ENCODE data around the gene CCR2. TPM values are rescaled to one million over a fixed set of nuclear protein-coding genes. Genes with fewer than 3 reads are reported as not detected.

The CCR2 gene
- total and polyA plus RNA-seq, 2 of the 4 experiments (the other 2 are of a cell fraction): not detected

- in situ Hi-C loops (cut with MboI; ENCODE audit: low sequenced_read_pairs) (no loop called here), intact Hi-C loops (cut with micrococcal nuclease) (no loop called here), dilution Hi-C loops (cut with HindIII; ENCODE audit: low sequenced_read_pairs, unreplicated experiment) (no loop called here)
- no peak overlapping the region for H3K14ac ChIP-seq (replicated peaks; ENCODE audit: low read depth, low read length)
- no peaks in the 10 kb centered on the region for H3K79me1 ChIP-seq (ENCODE audit: low read depth in 1 of 2, low read length in 2 of 2)
- H2AK9ac ChIP-seq (replicated peaks; ENCODE audit: low read depth, low read length, poor library complexity): no peak overlapping the region
- no peak overlapping the region for H3K18ac ChIP-seq (ENCODE audit: low read depth, low read length)
- H3K27me3 ChIP-seq (ENCODE audit: control insufficient read depth, insufficient read depth, low read length): peaks cover 4% of the 10 kb centered on the region
- no peak overlapping the region for H4K8ac ChIP-seq (ENCODE audit: low read depth in 2 of 2, low read length in 2 of 2)
- H2BK5ac ChIP-seq (ENCODE audit: low read depth, low read length, poor library complexity, severe bottlenecking): no peak overlapping the region
- no peak overlapping the region for H3K56ac ChIP-seq (ENCODE audit: extremely low read depth, insufficient read depth, low read length)
- no peak for TF ChIP-seq ELK1 (IDR thresholded peaks at IDR 0.05; ENCODE audit: borderline replicate concordance, low read depth, low read length)
- no peak for TF ChIP-seq MXI1 (IDR thresholded peaks at IDR 0.05; ENCODE audit: borderline replicate concordance, low read depth, low read length)
- TF ChIP-seq RFX5 (IDR thresholded peaks at IDR 0.05; ENCODE audit: low read depth, low read length): no peak
- no peak for TF ChIP-seq CEBPB (IDR thresholded peaks at IDR 0.05; ENCODE audit: low read depth, low read length)
- no peak for TF ChIP-seq FOS (IDR thresholded peaks at IDR 0.05; ENCODE audit: low read depth, low read length)
- no peak for TF ChIP-seq USF2 (IDR thresholded peaks at IDR 0.05; ENCODE audit: low read depth, low read length)
- TF ChIP-seq RAD21 (IDR thresholded peaks at IDR 0.05; ENCODE audit: low read length): no peak
- TF ChIP-seq NFE2L2 (IDR thresholded peaks at IDR 0.05; ENCODE audit: low read depth, low read length): no peak
- no peak for TF ChIP-seq POLR2A (IDR thresholded peaks at IDR 0.05; ENCODE audit: low read depth, low read length)
- no peak for TF ChIP-seq MAFK (IDR thresholded peaks at IDR 0.05; ENCODE audit: low read depth, low read length)
- no peak for TF ChIP-seq CHD1 (IDR thresholded peaks at IDR 0.05; ENCODE audit: low read depth, low read length)
- no peak for TF ChIP-seq CTCF (conservative IDR thresholded peaks at IDR 0.05; ENCODE audit: low read depth, low read length)
- no peak for TF ChIP-seq BHLHE40 (IDR thresholded peaks at IDR 0.05; ENCODE audit: low read depth, low read length)
- TF ChIP-seq MAZ (IDR thresholded peaks at IDR 0.05; ENCODE audit: borderline replicate concordance, low read depth, low read length): no peak
- TF ChIP-seq SMC3 (IDR thresholded peaks at IDR 0.05; ENCODE audit: low read depth, low read length): no peak
- no peak overlapping the region for H3K27ac ChIP-seq (ENCODE audit: insufficient read depth, low read length)
- no peak overlapping the region for H2BK20ac ChIP-seq (ENCODE audit: low read depth, low read length)
- POLR2A ChIA-PET (ENCODE audit: unreplicated experiment): no interaction called here
- no peak overlapping the region for H3K4me3 ChIP-seq (ENCODE audit: insufficient read depth, low read depth, low read length)
- H2BK120ac ChIP-seq (ENCODE audit: low read depth, low read length): no peak overlapping the region
- H2BK15ac ChIP-seq (ENCODE audit: low read depth, low read length): no peak overlapping the region
- no peaks in the 10 kb centered on the region for H4K20me1 ChIP-seq (ENCODE audit: insufficient read depth, low read length)
- H3K36me3 ChIP-seq (ENCODE audit: control insufficient read depth, insufficient read depth, low read length): no peaks in the 10 kb centered on the region
- no peak overlapping the region for H2AK5ac ChIP-seq (ENCODE audit: low read depth, low read length)
- H2AFZ ChIP-seq (replicated peaks; ENCODE audit: low read length, poor library complexity): no peak overlapping the region
- CTCF ChIA-PET: no interaction called here
- H3K9me3 ChIP-seq (ENCODE audit: control insufficient read depth, insufficient read depth, low read length): peaks cover 4% of the 10 kb centered on the region; the same call in 1 of the 2 replicates
- no TSS peak for BruUV-seq (replicated peaks)
- WGBS, 2 experiments (ENCODE audit: extremely low coverage in 2 of 2, insufficient read length in 1 of 2): no CpG with 5 or more reads among the region's 1 CpG
- H4K5ac ChIP-seq (ENCODE audit: low read depth, low read length): no peak overlapping the region
- H3K4ac ChIP-seq (ENCODE audit: low read depth, low read length): no peak overlapping the region
- H3K9me1 ChIP-seq (ENCODE audit: insufficient read depth, low read length): no peaks in the 10 kb centered on the region
- H3K4me1 ChIP-seq (ENCODE audit: control insufficient read depth, insufficient read depth, low read length): no peaks in the 10 kb centered on the region
- no peak overlapping the region for H3K9ac ChIP-seq (ENCODE audit: low read depth, low read length)
- no peak overlapping the region for H4K91ac ChIP-seq (ENCODE audit: insufficient read depth, low read depth, low read length)
- DNase-seq (no peak), ATAC-seq (ENCODE audit: low read depth) (no peak)
- no peak overlapping the region for H3K4me2 ChIP-seq (ENCODE audit: low read depth, low read length)
- no peak overlapping the region for H3K23ac ChIP-seq (ENCODE audit: low read depth, low read length)
These were observed 15.1 kb upstream of the CCR2 start for GRCh38 chr3:46338840-46339239.
